GM18520 (cell line): Measurements from ENCODE around the gene ADAMTSL3.

ENCODE experiments used
- ATAC-seq: cut with Tn5 transposase; IDR thresholded peaks from one replicate; pipeline ENCODE4 v1.9.1; 2021; ENCODE audit not compliant: unreplicated experiment

Gene ADAMTSL3

GRCh38 chr15:83818591-83818990 lies 164.7 kb downstream of the ADAMTSL3 start:
- ATAC-seq = no peak

- ATAC-seq = no peak
Observed at GRCh38 chr15:83830381-83830780, 176.5 kb downstream of the ADAMTSL3 start.

- ATAC-seq = no peak
Observed at GRCh38 chr15:83833569-83833968, 179.6 kb downstream of the ADAMTSL3 start.

GRCh38 chr15:83835479-83835878 lies 181.6 kb downstream of the ADAMTSL3 start:
- no peak for ATAC-seq

- no peak for ATAC-seq
Observed at GRCh38 chr15:83837945-83838571, 184.1 kb downstream of the ADAMTSL3 start.

- ATAC-seq = no peak
Observed at GRCh38 chr15:83838763-83839162, 184.8 kb downstream of the ADAMTSL3 start.

GRCh38 chr15:83842281-83842680 lies 188.4 kb downstream of the ADAMTSL3 start:
- no peak for ATAC-seq

- no peak for ATAC-seq
Observed at GRCh38 chr15:83843471-83843871, 189.5 kb downstream of the ADAMTSL3 start.

- ATAC-seq = no peak
Observed at GRCh38 chr15:83844742-83845141, 190.8 kb downstream of the ADAMTSL3 start.

- ATAC-seq = no peak
Observed at GRCh38 chr15:83845230-83845629, 191.3 kb downstream of the ADAMTSL3 start.

GRCh38 chr15:83846847-83847246 lies 192.9 kb downstream of the ADAMTSL3 start:
- ATAC-seq = no peak

- ATAC-seq = no peak
Observed at GRCh38 chr15:83848315-83849050, 194.6 kb downstream of the ADAMTSL3 start.

GRCh38 chr15:83850015-83850414 lies 196.1 kb downstream of the ADAMTSL3 start:
- ATAC-seq = no peak

GRCh38 chr15:83850501-83851245 lies 196.8 kb downstream of the ADAMTSL3 start:
- no peak for ATAC-seq

- ATAC-seq = no peak
Observed at GRCh38 chr15:83853232-83853631, 199.3 kb downstream of the ADAMTSL3 start.

- no peak for ATAC-seq
Observed at GRCh38 chr15:83854321-83854720, 200.4 kb downstream of the ADAMTSL3 start.

GRCh38 chr15:83854950-83855707 lies 201.2 kb downstream of the ADAMTSL3 start:
- ATAC-seq = no peak

GRCh38 chr15:83855956-83856355 lies 202.0 kb downstream of the ADAMTSL3 start:
- no peak for ATAC-seq

- ATAC-seq = no peak
Observed at GRCh38 chr15:83858820-83859505, 205.0 kb downstream of the ADAMTSL3 start.

- no peak for ATAC-seq
Observed at GRCh38 chr15:83866692-83867091, 212.8 kb downstream of the ADAMTSL3 start.

- no peak for ATAC-seq
Observed at GRCh38 chr15:83869341-83869740, 215.4 kb downstream of the ADAMTSL3 start.
